ENCODE data around the gene RNASE7.

GRCh38 chr14:21084998-21085853 is 43.1 kb downstream of the RNASE7 start:
- no peak for TF ChIP-seq EZH2phosphoT487 (conservative IDR thresholded peaks at IDR 0.05; ENCODE audit: low read length)
- TF ChIP-seq CTCF (IDR thresholded peaks at IDR 0.05; ENCODE audit: insufficient read depth, low read length, poor library complexity, severe bottlenecking) = no peak
